ENCODE results near the gene S100A2.
"Not testable (repeated sequence)": the region's sequence is repeated elsewhere in the genome, so short reads cannot be mapped to it uniquely, and the experiment has no call there.

The S100A2 gene

DNA sequence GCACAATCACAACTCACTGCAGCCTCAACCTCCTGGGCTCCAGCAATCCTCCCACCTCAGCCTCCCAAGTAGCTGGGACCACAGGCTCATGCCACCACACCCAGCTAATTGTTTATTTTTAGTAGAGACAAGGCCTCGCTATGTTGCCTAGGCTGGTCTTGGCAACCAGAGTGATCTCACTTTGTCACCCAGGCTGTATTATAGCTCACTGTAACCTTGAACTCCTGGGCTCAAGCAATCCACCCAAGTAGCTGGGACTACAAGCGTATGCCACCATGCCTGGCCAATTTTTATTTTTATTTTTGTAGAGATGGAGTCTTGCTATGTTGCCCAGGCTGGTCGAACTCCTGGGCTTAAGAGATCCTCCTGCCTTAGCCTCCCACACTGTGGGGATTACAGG is 3.6 kb downstream of the S100A2 start:
- DNase-seq: not testable (repeated sequence)

DNA sequence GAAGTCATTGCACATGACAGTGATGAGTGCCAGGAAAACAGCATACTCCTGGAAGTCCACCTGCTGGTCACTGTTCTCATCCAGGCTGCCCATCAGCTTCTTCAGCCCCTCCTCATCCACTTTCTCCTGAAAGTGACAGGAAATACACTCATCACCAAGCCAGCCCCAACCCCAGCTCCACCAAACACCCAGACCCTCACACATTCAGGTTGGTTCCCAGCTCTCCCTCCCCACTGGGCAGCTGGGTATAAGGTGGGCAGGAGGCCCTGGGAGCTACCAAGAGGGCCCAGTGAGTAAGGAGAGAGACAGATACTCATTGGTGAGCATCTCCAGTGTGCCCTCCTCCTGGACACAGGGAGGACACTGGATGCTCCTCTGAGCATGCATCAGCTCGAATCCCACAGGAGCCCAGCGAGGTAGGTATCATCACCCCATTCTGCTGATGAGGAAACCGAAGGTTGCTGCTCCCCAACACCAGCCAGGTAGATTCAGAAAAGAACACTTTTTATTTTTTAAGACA is 4.1 kb downstream of the S100A2 start:
- DNase-seq: no peak

DNA sequence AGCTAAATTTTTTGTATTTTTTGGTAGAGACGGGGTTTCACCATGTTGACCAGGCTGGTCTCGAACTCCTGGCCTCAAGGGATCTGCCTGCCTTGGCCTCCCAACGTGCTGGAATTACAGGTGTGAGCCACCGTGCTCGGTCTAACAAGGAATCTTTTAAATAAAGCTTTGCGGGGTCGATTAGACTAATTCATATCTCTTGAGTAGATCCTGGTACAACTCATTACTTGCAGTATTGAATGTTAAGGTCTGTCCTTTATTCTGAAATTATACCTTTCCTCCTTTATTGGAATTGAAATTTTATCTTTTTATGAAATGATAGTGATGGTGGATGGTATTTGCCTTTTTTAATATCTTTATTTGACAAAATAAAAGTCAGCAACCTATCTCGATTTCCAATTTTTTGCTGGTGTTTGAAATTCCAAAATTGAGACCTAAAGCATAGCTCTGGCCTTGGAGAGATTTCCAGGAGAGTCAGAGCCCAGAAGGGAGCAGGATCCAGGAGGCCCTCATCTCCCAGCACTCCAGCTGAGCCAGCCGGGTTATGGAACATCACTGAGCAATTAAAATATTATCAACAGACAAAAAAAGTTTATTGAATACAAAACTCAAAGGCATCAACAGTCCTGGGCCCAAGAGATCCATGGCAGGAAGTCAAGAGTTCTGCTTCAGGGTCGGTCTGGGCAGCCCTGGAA is 4.7 kb downstream of the S100A2 start:
- no peak for DNase-seq

DNA sequence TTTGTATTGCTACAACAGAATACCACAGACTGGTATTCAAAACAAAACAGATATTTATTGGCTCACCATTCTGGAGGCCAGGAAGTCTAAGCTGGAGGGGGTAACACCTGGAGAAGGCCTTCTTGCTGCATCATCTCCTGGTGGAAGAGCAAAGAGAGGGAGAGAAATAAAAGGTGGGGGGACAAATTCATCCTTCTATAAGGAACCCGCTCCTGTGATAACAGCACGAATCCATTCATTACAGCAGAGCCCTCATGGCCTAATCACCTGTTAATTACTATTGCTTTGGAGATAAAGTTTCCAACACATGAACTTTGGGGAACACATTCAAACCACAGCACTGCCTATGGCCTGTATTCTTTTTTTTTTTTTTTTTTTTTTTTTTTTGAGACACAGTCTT is 5.4 kb downstream of the S100A2 start:
- DNase-seq: no peak

GRCh38 chr1:153557877-153558276 is 7.8 kb downstream of the S100A2 start:
- no peak for DNase-seq

DNA sequence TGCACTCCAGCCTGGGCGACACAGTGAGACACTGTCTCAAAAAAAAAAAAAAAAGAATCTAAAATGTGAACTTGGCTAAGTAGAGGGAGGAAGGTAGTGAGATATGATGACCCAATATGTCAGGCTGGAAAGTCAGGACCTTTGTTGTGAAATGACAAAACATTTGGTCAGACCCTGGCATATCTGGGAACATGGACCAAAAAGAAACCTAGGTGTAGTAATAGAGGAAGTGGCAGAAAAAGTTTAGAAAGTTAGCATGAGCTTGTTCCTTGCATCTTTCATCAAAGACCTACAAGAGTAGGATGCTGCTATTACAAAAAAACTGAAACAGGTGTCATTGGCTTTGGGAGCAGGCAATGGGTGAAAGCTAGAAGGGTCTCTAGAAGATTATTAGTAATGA is 9.3 kb downstream of the S100A2 start:
- DNase-seq: no peak

DNA sequence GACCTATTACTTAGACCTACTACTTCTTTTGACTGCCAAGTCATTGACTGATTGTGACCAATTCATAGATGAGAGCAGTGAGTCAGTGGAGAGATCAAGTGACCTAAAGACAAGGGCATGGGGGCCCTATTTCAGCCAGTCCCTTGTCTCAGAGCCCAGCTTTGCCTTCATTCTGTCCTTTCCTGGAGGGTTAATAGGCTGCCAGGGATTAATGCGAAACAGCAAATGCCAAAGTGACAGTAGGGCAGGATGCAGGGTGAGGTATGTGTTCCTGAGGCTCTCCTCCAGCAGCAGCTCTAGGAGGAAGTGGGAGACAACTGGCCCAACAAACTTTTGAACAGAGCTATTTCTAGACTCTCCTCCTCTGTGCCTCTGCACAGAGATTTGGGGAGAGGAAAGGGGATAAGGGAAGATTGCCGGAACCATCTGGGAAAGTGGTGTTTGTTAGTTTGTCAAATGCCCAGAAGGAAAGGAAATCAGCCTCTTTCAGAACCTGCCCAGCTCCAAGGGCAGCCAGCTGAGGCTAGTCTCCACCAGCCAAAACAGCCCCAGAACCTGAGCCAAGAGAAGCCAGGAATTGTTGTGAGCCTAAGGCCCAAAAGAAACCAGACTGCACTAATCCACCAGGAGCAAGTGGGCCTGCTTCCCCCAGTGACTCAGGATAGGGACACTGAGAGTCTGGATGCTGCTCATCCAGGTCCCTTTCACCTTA is 11.7 kb downstream of the S100A2 start:
- no peak for DNase-seq

GRCh38 chr1:153553096-153553495 is 12.5 kb downstream of the S100A2 start:
- DNase-seq: no peak

GRCh38 chr1:153552335-153552734 is 13.3 kb downstream of the S100A2 start:
- DNase-seq: no peak

DNA sequence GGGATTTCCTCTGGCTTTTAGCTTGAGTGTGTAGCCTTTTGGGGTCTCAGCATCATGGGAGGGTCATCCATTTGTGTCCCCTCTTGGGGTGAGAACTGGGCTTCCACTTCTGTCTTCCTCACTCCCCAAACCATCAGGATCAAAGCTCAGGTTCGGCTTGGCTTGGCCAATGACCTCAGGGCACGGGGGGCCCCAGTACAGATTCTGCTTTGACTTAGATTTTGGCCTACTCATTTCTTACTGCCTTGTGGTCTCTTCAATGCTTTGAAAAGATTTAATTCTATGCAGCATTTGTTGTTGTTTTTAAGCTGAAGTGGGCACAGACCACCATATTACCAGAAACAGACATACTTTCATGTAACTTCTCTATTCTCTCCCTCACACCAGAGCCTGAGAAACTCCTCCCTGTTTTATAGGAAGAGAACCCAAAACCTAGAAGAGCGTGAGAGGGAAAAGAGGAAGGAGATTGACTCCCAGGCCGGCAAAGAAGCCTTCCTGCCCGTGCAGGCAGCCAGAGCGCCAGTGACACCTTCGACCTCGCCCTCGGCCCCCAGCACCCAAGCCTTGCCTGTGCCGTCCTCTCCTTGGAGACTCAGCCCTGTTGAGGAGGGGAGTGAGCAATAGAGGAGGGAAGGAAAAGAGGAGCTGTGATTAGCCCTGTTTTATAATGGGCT is 14.7 kb downstream of the S100A2 start:
- no peak for DNase-seq

DNA sequence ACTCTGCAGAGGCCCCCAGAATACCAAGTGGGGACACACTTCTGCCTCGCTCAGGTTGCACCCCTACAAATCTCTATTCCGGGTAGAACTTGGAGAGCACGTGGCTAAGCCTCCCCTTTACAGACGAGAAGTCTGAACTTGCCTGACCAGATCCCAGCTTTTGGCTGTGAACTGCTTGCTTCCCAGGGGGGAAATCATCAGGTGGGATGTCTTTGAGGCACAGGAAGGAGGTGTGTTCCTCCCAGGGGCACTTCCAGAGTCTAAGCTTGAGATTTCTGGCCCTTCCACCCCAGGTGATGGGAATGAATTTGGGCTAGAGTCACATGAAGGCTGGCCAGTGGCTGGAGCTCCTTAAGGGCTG is 15.3 kb downstream of the S100A2 start:
- DNase-seq: no peak

- DNase-seq: no peak
Measured at GRCh38 chr1:153549741-153550397, 15.8 kb downstream of the S100A2 start.

DNA sequence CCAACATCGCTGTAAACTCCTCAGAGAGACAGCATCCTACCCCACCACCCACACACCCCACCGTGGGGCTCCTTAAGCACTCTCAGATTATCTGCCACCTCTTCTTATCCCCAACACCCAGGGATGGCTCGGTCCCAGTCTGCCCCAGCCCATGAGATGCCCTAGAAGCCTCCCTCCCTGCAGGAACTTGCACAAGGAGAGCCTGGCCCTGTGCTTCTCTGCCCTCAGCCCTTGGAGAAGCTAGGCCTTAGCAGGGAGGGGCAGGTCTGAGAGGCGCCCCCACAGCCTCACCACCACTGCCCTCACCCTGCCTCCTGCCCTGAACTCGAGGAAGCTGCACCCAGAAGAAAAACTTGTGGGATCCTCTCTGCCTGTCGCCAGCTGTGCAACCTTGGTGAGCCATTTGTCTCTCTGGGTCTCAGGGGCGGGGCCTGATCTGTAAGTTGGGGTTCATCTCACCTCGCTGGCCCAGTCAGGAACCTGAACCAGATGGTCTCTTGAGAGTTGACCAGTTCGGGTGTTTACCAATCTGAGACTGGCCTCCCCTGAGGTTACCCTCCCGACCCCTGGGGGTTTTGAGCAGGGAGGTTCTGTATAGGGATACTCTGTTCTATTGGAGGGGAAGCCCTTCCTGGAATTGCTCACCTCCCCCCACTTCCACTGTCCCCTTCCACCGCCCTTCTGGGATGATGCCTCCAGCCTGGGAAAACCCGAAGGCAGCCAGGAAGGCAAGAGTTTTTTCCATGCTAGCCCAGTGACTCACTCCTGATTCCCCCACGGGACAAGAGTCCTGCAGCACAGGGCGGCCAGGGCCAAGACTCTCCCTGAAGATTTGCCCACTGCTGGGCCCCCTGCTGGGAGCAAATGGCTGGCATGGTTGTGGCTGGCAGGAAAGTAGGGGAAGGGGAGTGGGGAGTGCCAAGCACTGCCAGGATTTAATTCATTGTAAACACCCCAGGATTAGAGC is 16.6 kb downstream of the S100A2 start, which contains the start of gene S100A3:
Gene S100A3, minus strand, starts transcription at position 537 of the 967 bp plus-strand sequence. CDS start 773 bp downstream, outside the sequence.
- no peak for DNase-seq

- DNase-seq: no peak
Measured at GRCh38 chr1:153547560-153548551, 17.8 kb downstream of the S100A2 start.

DNA sequence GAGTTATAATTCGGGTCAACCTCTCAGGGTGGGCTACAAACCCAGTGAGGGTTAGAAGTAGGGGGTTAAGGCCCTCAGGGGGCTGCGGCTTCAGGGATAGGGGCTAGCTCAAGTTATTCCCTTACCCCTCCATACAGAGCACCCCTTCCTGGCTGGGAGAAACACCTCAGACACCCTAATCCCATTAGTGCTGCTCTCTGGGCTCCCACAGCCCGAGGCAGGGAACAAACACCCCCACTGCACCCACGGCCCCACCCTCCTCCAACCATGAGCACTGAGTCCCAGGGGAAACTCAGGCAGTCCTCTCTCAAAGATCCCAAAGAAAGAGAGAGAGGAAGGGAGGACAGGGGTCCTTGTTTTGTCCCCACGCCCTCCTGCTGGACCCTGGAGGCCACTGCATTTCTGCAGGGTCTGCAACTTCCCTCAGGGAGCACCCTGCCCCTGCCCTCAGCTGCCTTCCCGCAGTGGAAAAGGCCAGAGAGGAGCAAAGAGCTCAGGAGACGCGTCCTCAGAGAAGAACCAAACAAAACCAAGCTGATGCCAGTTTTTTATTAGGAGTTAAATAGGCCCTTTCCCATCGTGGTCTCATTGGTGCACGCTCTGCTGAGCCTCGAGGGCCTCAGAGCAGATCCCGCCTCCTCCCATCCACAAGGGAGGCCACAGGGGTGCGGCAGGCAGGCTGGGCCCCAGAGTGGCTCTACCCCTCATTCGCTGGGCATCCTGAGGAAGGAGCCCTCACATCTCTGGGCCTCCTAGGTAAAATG is 18.7 kb downstream of the S100A2 start:
- DNase-seq: no peak

DNA sequence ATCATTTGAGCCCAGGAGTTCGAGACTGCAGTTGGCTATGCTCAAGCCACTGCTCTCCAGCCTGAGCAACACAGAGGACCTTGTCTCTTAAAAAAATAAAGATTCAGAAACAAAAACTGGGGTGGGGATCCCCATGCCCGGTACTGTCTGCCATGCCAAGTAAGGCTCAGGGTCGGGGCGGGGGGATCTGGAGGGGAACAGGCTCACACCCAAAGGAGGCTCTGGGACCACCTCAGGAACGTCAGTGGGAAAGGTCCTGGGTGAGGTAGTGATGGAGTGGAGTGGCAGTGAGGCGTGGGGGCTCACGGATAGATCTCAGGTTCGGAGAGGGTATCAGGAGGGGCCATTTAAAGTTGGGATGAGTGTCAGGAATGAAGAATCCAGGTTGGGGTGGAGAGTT is 19.3 kb downstream of the S100A2 start:
- no peak for DNase-seq

DNA sequence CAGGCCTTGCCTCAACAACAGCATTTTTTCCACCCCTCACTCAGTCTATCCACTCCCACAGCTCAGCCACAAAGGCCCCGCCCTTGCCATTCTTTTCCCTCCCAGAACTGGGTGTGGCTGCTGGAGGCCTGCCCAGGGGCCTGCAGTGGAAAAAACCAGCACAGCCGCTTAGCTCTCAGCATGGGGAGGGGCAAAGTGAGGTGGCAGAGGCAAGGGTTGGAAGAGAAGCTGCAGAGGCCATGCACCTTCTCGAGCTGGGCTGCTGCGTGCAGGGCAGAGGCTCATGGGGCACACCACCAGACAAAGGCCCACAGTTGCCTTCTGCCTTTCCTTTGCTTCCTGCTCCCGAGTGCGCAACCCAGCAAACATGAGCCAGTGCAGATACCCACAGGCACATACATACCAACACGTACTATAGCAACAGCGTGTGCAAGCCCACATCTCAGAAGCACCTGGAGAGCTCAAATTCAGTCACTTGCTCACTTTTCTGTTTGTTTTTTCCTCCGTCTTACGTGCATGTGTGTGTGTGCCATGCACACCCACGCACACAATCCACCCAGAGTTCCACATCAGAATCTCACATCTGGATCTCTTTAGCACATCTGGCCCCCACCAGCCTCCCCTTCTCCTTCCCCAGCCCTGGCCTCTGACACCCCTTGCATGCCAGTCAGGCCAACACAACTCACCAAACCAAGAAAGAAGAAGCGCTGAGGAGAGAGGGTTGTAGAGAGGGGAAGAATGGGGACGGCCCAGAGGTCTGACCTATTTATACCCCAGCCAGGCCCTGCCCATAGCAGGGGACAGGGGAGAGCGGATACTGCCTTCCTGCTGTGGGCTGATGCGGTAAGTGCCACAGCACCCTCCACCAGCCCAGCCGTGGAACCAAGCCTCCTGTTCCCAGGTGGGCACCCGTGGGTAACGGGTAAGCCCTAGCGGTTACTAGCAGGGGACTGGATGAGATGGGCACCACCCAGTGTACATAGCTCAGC is 20.3 kb downstream of the S100A2 start, which contains the start of gene S100A4:
Gene S100A4, minus strand, starts transcription at position 740 of the 989 bp plus-strand sequence. CDS start 1,012 bp downstream, outside the sequence.
- peak; percentile 90 for DNase-seq

GRCh38 chr1:153544453-153545066 is 21.1 kb downstream of the S100A2 start:
- no peak for DNase-seq
